Nephron progenitor cell (in vitro differentiated cells): Measurements from ENCODE around the gene MBOAT1.
A peak's percentile ranks its signal among the peaks of the same experiment; 100 is the strongest.

Source experiments
- DNase-seq: peaks from one replicate; pipeline ENCODE4 v3.0.0; 2021
- H3K27ac Mint-ChIP-seq: 2 replicates; pipeline ENCODE4 v1.8.0; 2021; ENCODE audit warnings: mild to moderate bottlenecking, moderate library complexity, mixed read lengths
- H3K27me3 Mint-ChIP-seq: 2 replicates; pipeline ENCODE4 v1.8.0; 2021; ENCODE audit warnings: mild to moderate bottlenecking, low read depth, mixed read lengths; ENCODE audit not compliant: poor library complexity
- H3K36me3 Mint-ChIP-seq: 2 replicates; pipeline ENCODE4 v1.8.0; 2021; ENCODE audit warnings: low read depth, mixed read lengths
- H3K4me1 Mint-ChIP-seq: 2 replicates; pipeline ENCODE4 v1.8.0; 2021; ENCODE audit warnings: mixed read lengths
- H3K4me3 Mint-ChIP-seq: 2 replicates; pipeline ENCODE4 v1.8.0; 2021; ENCODE audit warnings: mild to moderate bottlenecking, moderate library complexity, mixed read lengths
- H3K9me3 Mint-ChIP-seq: 2 replicates; pipeline ENCODE4 v1.8.0; 2021; ENCODE audit warnings: mild to moderate bottlenecking, moderate library complexity, mixed read lengths
- CTCF ChIP-seq: fragments of 200-600 bp; sonication (generic); IDR thresholded peaks from 2 replicates; pipeline ENCODE4 v1.5.0; 2021; ENCODE audit warnings: antibody characterized with exemption

The MBOAT1 gene

GRCh38 chr6:20232188-20232587 is 19.9 kb upstream of the MBOAT1 start:
- no peak overlapping the region for H3K4me3 Mint-ChIP-seq

GRCh38 chr6:20230401-20231119 is 18.3 kb upstream of the MBOAT1 start:
- Mint-ChIP-seq H3K4me1 (no peaks in the 10 kb centered on the region), H3K27me3 (peaks cover 6% of the 10 kb centered on the region), H3K9me3 (peaks cover 7% of the 10 kb centered on the region), H3K27ac (no peak overlapping the region), H3K36me3 (no peaks in the 10 kb centered on the region), H3K4me3 (no peak overlapping the region)
- no peak for DNase-seq
- no peak for TF ChIP-seq CTCF

More at GRCh38 chr6:20232188-20232587, 19.9 kb upstream of the MBOAT1 start:
- Mint-ChIP-seq H3K27ac (no peak overlapping the region), H3K9me3 (peaks cover 7% of the 10 kb centered on the region), H3K4me1 (no peaks in the 10 kb centered on the region), H3K36me3 (no peaks in the 10 kb centered on the region), H3K27me3 (peaks cover 7% of the 10 kb centered on the region)
- no peak for TF ChIP-seq CTCF
- DNase-seq = no peak

- Mint-ChIP-seq H3K27me3 (peaks cover 3% of the 10 kb centered on the region), H3K4me1 (no peaks in the 10 kb centered on the region), H3K27ac (no peak overlapping the region), H3K9me3 (peaks cover 7% of the 10 kb centered on the region), H3K36me3 (no peaks in the 10 kb centered on the region), H3K4me3 (no peak overlapping the region)
- TF ChIP-seq CTCF = no peak
- no peak for DNase-seq
Observed at GRCh38 chr6:20229881-20230280, 17.6 kb upstream of the MBOAT1 start.

- H3K4me1 Mint-ChIP-seq = no peaks in the 10 kb centered on the region
- TF ChIP-seq CTCF = no peak
- H3K27me3 Mint-ChIP-seq = peaks cover 3% of the 10 kb centered on the region
- no peaks in the 10 kb centered on the region for H3K36me3 Mint-ChIP-seq
- no peak overlapping the region for H3K4me3 Mint-ChIP-seq
- DNase-seq = no peak
- no peak overlapping the region for H3K27ac Mint-ChIP-seq
- peaks cover 3% of the 10 kb centered on the region for H3K9me3 Mint-ChIP-seq
Observed at GRCh38 chr6:20227350-20227749, 15.1 kb upstream of the MBOAT1 start.

GRCh38 chr6:20223141-20223540 is 10.9 kb upstream of the MBOAT1 start:
- no peak for DNase-seq
- H3K9me3 Mint-ChIP-seq = no peaks in the 10 kb centered on the region
- no peak for TF ChIP-seq CTCF
- no peak overlapping the region for H3K4me3 Mint-ChIP-seq
- H3K27me3 Mint-ChIP-seq = no peaks in the 10 kb centered on the region
- peaks cover 13% of the 10 kb centered on the region for H3K4me1 Mint-ChIP-seq
- H3K27ac Mint-ChIP-seq = no peak overlapping the region
- H3K36me3 Mint-ChIP-seq = no peaks in the 10 kb centered on the region

- no peaks in the 10 kb centered on the region for H3K36me3 Mint-ChIP-seq
- peaks cover 5% of the 10 kb centered on the region for H3K27me3 Mint-ChIP-seq
- H3K4me3 Mint-ChIP-seq = no peak overlapping the region
- H3K9me3 Mint-ChIP-seq = no peaks in the 10 kb centered on the region
- TF ChIP-seq CTCF = no peak
- H3K4me1 Mint-ChIP-seq = peaks cover 13% of the 10 kb centered on the region
- DNase-seq = no peak
- peak overlapping the region; percentile 6 for H3K27ac Mint-ChIP-seq
Observed at GRCh38 chr6:20221421-20221820, 9.2 kb upstream of the MBOAT1 start.
